H1 (cell line): ENCODE measurements around the gene BCL2L12. TPM values are rescaled to one million over a fixed set of nuclear protein-coding genes. Genes with fewer than 3 reads are reported as not detected.

Experiments used
- CBX5 ChIP-seq: fragments of 300-800, 300-1000 bp; sonication (generic); IDR thresholded peaks from 2 replicates; pipeline ENCODE4 v1.7.1; 2016; ENCODE audit warnings: antibody characterized with exemption, low read length, low read depth
- CEBPB ChIP-seq: IDR thresholded peaks from 2 replicates; pipeline ENCODE4 v1.6.1; 2012; ENCODE audit warnings: low read depth, low read length
- CHD2 ChIP-seq: IDR thresholded peaks from 2 replicates; pipeline ENCODE4 v1.6.1; 2012; ENCODE audit warnings: low read length, improper control_type of control experiment
- CTCF ChIP-seq, 3 experiments: IDR thresholded peaks; 1 replicate in 2 of 3; 2 replicates in 1 of 3; pipeline versions ENCODE4 v1.5.1 to v1.6.1; 2011; ENCODE audit warnings: low read length in 3 of 3, mild to moderate bottlenecking in 3 of 3, inconsistent platforms in 2 of 3, low read depth in 1 of 3, moderate library complexity in 1 of 3; ENCODE audit not compliant: insufficient read depth in 1 of 3; ENCODE audit errors: control extremely low read depth in 1 of 3
- E2F6 ChIP-seq: IDR thresholded peaks from 2 replicates; pipeline ENCODE4 v1.6.1; 2012; ENCODE audit warnings: inconsistent platforms
- EGR1 ChIP-seq: IDR thresholded peaks from 2 replicates; pipeline ENCODE4 v1.6.1; 2011; ENCODE audit warnings: low read depth, low read length, borderline replicate concordance
- EZH2 ChIP-seq: fragments of 200-600 bp; sonication (generic); IDR thresholded peaks from 2 replicates; pipeline ENCODE4 v1.7.1; 2012; ENCODE audit warnings: low read depth, mild to moderate bottlenecking, moderate library complexity, low read length, inconsistent platforms; ENCODE audit not compliant: severe bottlenecking
- FOSL1 ChIP-seq: IDR thresholded peaks from 2 replicates; pipeline ENCODE4 v1.6.1; 2011; ENCODE audit warnings: mild to moderate bottlenecking, low read depth, low read length, moderate library complexity; ENCODE audit not compliant: insufficient read depth
- HDAC2 ChIP-seq, 2 experiments: fragments of 300-600 bp in 1 of 2; sonication (generic) in 1 of 2; IDR thresholded peaks; 2 replicates each; pipeline ENCODE4 v1.6.1; 2011 to 2012; ENCODE audit warnings: low read depth in 2 of 2, low read length in 2 of 2, mild to moderate bottlenecking in 2 of 2, moderate library complexity in 2 of 2, borderline replicate concordance in 1 of 2, inconsistent platforms in 1 of 2
- JUN ChIP-seq: IDR thresholded peaks from 2 replicates; pipeline ENCODE4 v1.6.1; 2011; ENCODE audit warnings: low read depth, mild to moderate bottlenecking, improper control_type of control experiment, low read length
- KDM4A ChIP-seq: IDR thresholded peaks from one replicate; pipeline ENCODE4 v1.7.1; 2012; ENCODE audit warnings: low read depth, mild to moderate bottlenecking, moderate library complexity, low read length, inconsistent platforms; ENCODE audit not compliant: severe bottlenecking
- KDM5A ChIP-seq: fragments of 200-600 bp; IDR thresholded peaks from 2 replicates; pipeline ENCODE4 v1.7.1; 2012; ENCODE audit warnings: mild to moderate bottlenecking, low read length, inconsistent platforms, mixed read lengths
- MAFK ChIP-seq: IDR thresholded peaks from 2 replicates; pipeline ENCODE4 v1.6.1; 2012; ENCODE audit warnings: low read depth, mild to moderate bottlenecking, improper control_type of control experiment, low read length
- MAX ChIP-seq: IDR thresholded peaks from 2 replicates; pipeline ENCODE4 v1.6.1; 2012; ENCODE audit warnings: inconsistent platforms
- SIX5 ChIP-seq: IDR thresholded peaks from 2 replicates; pipeline ENCODE4 v1.6.1; 2011; ENCODE audit warnings: mild to moderate bottlenecking, low read depth, low read length
- SP1 ChIP-seq: IDR thresholded peaks from 2 replicates; pipeline ENCODE4 v1.6.1; 2011; ENCODE audit warnings: low read depth, low read length
- SP2 ChIP-seq: IDR thresholded peaks from 2 replicates; pipeline ENCODE4 v1.6.1; 2012; ENCODE audit warnings: mild to moderate bottlenecking, low read length, inconsistent platforms
- SUZ12 ChIP-seq: fragments of 200-600 bp; sonication (generic); IDR thresholded peaks from 2 replicates; pipeline ENCODE4 v1.6.1; 2012; ENCODE audit warnings: mild to moderate bottlenecking, inconsistent platforms, low read length, moderate library complexity, mixed read lengths
- TAF7 ChIP-seq: optimal IDR thresholded peaks from 2 replicates; pipeline ENCODE3; 2011; ENCODE audit warnings: low read depth, mild to moderate bottlenecking, inconsistent platforms, low read length, moderate library complexity, borderline replicate concordance
- TBP ChIP-seq: IDR thresholded peaks from 2 replicates; pipeline ENCODE4 v1.6.1; 2011; ENCODE audit warnings: low read depth, low read length, improper control_type of control experiment
- TCF12 ChIP-seq: IDR thresholded peaks from 2 replicates; pipeline ENCODE4 v1.6.1; 2011; ENCODE audit warnings: low read depth, mild to moderate bottlenecking, low read length
- TEAD4 ChIP-seq: IDR thresholded peaks from 2 replicates; pipeline ENCODE4 v1.6.1; 2012; ENCODE audit warnings: low read depth, low read length, inconsistent platforms, mixed read lengths
- polyA plus RNA-seq, 7 experiments: library from polyadenylated mRNA; depleted of rRNA in 3 of 7; stranded (reverse) in 5 of 7; unstranded in 2 of 7; fragments of >200 nt in 5 of 7; fragments of 200-250 nt in 2 of 7; gene quantifications; 1 replicate in 5 of 7; 2 replicates in 1 of 7; 4 replicates in 1 of 7; pipeline versions ENCODE4 v1.2.1 to v1.2.3, GENCODE V29; 2011 to 2013; ENCODE audit warnings: missing spikeins in 2 of 7, mixed read lengths in 2 of 7
- total RNA-seq: library from RNA; stranded (reverse); fragmentation: NEBNext Ultra II Directional; extraction: Animal tissue kit (Norgen Biotek cat#: 25700); gene quantifications from 2 replicates; pipeline ENCODE4 v1.2.1, GENCODE V29; 2021

BCL2L12 gene
- total and polyA plus RNA-seq, 2 of the 8 experiments (the other 6 are each of a cell fraction or from before 2014, with no cell fraction given): 126 to 209 TPM

- TF ChIP-seq CTCF (IDR thresholded peaks at IDR 0.05; ENCODE audit: control extremely low read depth in 1 of 3, insufficient read depth in 1 of 3, low read depth in 1 of 3, low read length in 3 of 3) (no peak), TEAD4 (no peak), EGR1 (peak; percentile 76; the same call in 1 of the 2 replicates), CEBPB (no peak), EZH2 (no peak), FOSL1 (no peak), E2F6 (no peak), TCF12 (no peak), HDAC2 (IDR thresholded peaks at IDR 0.05; ENCODE audit: borderline replicate concordance in 1 of 2, low read depth in 2 of 2, low read length in 2 of 2) (no peak), TAF7 (peak; percentile 89), SP2 (no peak), KDM5A (no peak), MAFK (0 out of 2 replicates have a peak, but pooled peaks have one; percentile 12), JUN (no peak), CHD2 (0 out of 2 replicates have a peak, but pooled peaks have one; percentile 38), CBX5 (no peak), SP1 (peak; percentile 73), TBP (peak; percentile 96), SIX5 (no peak; the same call in 1 of the 2 replicates), SUZ12 (no peak), MAX (peak; percentile 5; the same call in 1 of the 2 replicates), KDM4A (no peak)
These were observed 10.5 kb downstream of the BCL2L12 start (continued) for GRCh38 chr19:49676136-49676783.
